ENCODE measurements around the gene IGFBP5.

DNA sequence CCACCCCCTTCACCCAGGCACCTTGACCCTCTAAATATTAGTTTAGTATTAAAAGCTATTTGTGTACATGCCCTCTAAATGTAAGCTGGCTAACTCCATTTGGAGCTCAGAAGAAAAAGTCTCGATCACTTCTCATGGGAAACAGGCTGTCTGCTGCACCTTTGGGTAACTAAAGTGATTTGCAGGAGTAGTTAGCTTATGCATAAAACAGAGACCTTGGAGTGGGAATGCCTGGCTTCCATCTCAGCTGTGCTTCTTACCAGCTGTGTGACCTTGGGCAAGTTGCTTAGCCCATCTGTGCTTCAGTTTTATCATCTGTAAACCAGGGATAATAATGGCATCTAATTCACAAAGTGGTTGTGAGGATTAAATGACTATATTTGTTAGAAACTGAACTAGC, 32.2 kb downstream of the IGFBP5 start:
- TF ChIP-seq, protein P1, sequence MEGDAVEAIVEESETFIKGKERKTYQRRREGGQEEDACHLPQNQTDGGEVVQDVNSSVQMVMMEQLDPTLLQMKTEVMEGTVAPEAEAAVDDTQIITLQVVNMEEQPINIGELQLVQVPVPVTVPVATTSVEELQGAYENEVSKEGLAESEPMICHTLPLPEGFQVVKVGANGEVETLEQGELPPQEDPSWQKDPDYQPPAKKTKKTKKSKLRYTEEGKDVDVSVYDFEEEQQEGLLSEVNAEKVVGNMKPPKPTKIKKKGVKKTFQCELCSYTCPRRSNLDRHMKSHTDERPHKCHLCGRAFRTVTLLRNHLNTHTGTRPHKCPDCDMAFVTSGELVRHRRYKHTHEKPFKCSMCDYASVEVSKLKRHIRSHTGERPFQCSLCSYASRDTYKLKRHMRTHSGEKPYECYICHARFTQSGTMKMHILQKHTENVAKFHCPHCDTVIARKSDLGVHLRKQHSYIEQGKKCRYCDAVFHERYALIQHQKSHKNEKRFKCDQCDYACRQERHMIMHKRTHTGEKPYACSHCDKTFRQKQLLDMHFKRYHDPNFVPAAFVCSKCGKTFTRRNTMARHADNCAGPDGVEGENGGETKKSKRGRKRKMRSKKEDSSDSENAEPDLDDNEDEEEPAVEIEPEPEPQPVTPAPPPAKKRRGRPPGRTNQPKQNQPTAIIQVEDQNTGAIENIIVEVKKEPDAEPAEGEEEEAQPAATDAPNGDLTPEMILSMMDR (conservative IDR thresholded peaks at IDR 0.05; ENCODE audit: low read length) = no peak
- no peak for TF ChIP-seq EZH2phosphoT487 (IDR thresholded peaks at IDR 0.05; ENCODE audit: borderline replicate concordance, low read depth, low read length)
